Stimulated activated effector memory CD8-positive, alpha-beta T cell treated with anti-CD3 and anti-CD28 coated beads, Interleukin-12 subunit alpha, Interleukin-12 subunit beta, amount 100 ng/mL, for 72 hours (primary cell): ENCODE data around the gene E2F4.

ENCODE experiments used
- ATAC-seq: fragments of 150-1000 bp; cut with Tn5 transposase; 2 replicates; pipeline ENCODE4 v1.10.0; 2021
- DNase-seq, 2 donors: peaks; one replicate each; pipeline ENCODE4 v3.0.0; 2021 to 2022; ENCODE audit warnings: low spot score in 2 of 2
- H3K27ac Mint-ChIP-seq: one replicate; pipeline ENCODE4 v1.8.0; 2022; ENCODE audit warnings: mild to moderate bottlenecking, mixed read lengths
- H3K36me3 Mint-ChIP-seq: one replicate; pipeline ENCODE4 v1.8.0; 2022; ENCODE audit warnings: mild to moderate bottlenecking, mixed read lengths
- H3K4me1 Mint-ChIP-seq: one replicate; pipeline ENCODE4 v1.8.0; 2022; ENCODE audit warnings: mixed read lengths
- H3K4me3 Mint-ChIP-seq: one replicate; pipeline ENCODE4 v1.8.0; 2022; ENCODE audit warnings: mild to moderate bottlenecking, mixed read lengths
- H3K9me3 Mint-ChIP-seq: one replicate; pipeline ENCODE4 v1.8.0; 2022; ENCODE audit warnings: mixed read lengths

Gene E2F4

DNA sequence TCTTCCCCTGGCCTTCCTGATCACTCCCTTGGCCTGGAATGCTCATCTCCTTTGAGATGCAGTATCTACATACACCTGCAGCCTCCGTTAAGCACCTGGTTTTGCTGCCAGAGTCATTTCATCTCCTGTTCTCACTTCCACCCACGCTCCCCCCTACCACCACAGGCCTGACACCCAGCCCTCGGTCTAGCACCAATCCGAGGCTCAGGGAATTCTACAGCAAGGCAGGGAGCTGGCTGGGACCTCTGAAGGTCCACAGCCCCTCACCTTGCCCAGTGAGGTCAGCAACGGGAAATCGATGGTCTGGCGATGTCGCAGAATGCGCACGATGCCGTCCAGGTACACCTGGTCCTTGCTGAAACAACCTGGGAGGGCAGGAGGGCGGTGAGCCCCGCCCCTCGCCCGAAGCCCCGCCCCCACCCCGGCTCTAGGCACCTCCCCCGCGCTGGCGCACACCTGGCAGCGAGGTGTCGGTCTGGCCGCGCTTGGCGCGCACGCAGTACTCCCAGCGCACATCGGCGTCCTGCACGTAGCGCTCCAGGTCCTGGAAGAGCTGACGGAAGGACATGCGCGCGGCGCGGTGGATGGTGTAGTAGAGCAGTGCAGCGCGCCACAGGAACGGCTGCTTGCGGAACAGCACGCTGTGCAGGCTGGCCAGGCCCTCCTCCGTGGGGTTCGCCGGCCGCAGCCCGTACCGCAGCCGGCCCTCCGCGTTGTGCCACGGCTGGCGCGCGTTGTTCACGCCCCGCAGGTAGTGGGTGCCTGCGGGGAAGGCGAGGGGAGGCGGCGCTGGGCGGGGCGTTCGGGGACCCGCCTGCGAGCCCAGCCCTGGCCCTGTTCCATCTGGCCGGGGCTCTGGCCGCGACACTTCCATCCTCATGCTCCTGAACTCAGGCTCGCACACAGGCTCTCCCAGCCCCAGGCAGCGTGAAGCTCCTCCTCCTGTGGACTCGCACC, 13.9 kb upstream of the E2F4 start:
- DNase-seq (no peak), ATAC-seq (peak; percentile 59)
- Mint-ChIP-seq H3K4me1 (peaks cover 62% of the 10 kb centered on the region), H3K4me3 (peak overlapping the region; percentile 95), H3K36me3 (peaks cover 67% of the 10 kb centered on the region), H3K27ac (peak overlapping the region; percentile 24), H3K9me3 (no peaks in the 10 kb centered on the region)

DNA sequence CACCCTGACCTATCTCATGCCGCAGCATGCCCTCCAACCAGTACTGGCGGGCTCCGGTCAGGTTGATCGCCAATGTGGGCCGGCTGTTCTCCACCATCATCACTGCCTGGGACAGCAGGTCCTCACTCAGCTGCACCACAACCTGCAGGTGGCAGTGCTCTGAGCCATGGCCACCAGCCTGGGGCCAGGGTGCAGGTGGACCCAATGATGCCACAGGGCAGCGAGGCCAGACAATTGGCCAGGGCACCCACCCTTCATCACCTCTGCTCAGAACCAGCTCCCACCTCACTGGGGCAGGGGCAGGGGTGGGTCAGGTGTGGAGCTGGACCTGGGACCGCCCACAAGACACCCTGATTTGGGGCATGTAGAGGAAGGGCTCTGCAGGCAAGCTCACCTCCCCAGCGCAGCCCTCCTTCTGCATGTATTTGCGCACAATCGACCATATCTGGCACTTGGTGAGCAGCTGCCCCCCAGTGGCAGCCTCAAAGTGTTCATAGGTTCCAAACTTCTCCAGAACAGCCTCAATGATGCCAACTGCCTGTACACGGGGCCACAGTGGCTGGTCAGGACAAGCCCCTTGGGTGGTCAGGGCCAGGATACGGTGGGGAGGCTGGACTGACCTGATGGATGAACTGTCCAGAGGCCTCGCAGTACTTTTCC, 12.4 kb upstream of the E2F4 start:
- no peak overlapping the region for H3K27ac Mint-ChIP-seq
- H3K4me3 Mint-ChIP-seq: peak overlapping the region; percentile 95
- no peaks in the 10 kb centered on the region for H3K9me3 Mint-ChIP-seq
- DNase-seq (no peak), ATAC-seq (no peak)
- peaks cover 53% of the 10 kb centered on the region for H3K4me1 Mint-ChIP-seq
- peaks cover 52% of the 10 kb centered on the region for H3K36me3 Mint-ChIP-seq

DNA sequence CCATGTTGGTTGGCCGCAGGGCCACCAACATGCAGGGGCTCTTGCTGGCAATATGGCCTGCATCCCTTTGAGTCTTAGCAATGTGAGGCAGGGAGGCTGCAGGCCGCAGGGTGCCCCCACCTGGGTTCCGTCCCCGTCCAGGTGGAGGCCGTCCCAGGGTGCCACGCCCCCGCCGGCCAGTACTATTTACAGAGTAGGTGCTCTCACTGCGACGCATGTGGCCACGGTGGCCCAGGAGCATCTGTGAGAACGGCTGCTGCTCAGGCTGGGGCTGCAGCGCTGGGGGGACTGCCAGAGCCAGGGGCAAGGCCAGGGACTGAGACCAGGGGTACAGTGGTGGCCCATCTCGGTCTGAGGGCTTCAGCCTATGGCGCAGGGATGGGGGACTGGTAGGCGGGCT, 11.8 kb upstream of the E2F4 start:
- ATAC-seq: no peak
- H3K4me3 Mint-ChIP-seq: peak overlapping the region; percentile 95
- H3K27ac Mint-ChIP-seq: no peak overlapping the region
- no peaks in the 10 kb centered on the region for H3K9me3 Mint-ChIP-seq
- H3K4me1 Mint-ChIP-seq: peaks cover 53% of the 10 kb centered on the region
- peaks cover 49% of the 10 kb centered on the region for H3K36me3 Mint-ChIP-seq
- no peak for DNase-seq

GRCh38 chr16:67181346-67181745, 10.6 kb upstream of the E2F4 start:
- DNase-seq: no peak

GRCh38 chr16:67182288-67182687, 9.7 kb upstream of the E2F4 start:
- DNase-seq: no peak
- Mint-ChIP-seq H3K4me1 (peaks cover 39% of the 10 kb centered on the region), H3K4me3 (no peak overlapping the region), H3K36me3 (peaks cover 31% of the 10 kb centered on the region), H3K27ac (no peak overlapping the region), H3K9me3 (no peaks in the 10 kb centered on the region)
- no peak for ATAC-seq

More at GRCh38 chr16:67181346-67181745, 10.6 kb upstream of the E2F4 start:
- peaks cover 47% of the 10 kb centered on the region for H3K4me1 Mint-ChIP-seq
- ATAC-seq: no peak
- no peak overlapping the region for H3K4me3 Mint-ChIP-seq
- H3K9me3 Mint-ChIP-seq: no peaks in the 10 kb centered on the region
- no peak overlapping the region for H3K27ac Mint-ChIP-seq
- peaks cover 41% of the 10 kb centered on the region for H3K36me3 Mint-ChIP-seq

DNA sequence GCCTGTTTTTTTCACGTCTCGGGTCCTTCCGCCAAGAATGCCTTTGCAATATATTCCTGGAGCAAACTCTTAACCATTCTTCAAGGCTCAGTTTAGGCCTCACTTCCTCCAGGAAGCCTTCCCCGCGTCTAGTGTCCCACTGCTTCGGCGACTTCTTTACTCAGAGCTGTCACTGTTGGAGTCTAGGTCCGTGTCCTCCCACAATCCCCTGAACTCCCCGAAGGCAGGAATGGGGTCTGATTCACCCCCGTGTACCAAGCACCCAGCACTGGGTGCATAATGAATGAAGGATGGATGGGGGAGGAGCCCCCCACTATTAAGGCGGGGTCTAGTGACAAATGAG, 8.7 kb upstream of the E2F4 start:
- no peak for DNase-seq
- no peaks in the 10 kb centered on the region for H3K9me3 Mint-ChIP-seq
- peaks cover 29% of the 10 kb centered on the region for H3K4me1 Mint-ChIP-seq
- H3K4me3 Mint-ChIP-seq: no peak overlapping the region
- H3K27ac Mint-ChIP-seq: no peak overlapping the region
- H3K36me3 Mint-ChIP-seq: peaks cover 23% of the 10 kb centered on the region
- no peak for ATAC-seq

GRCh38 chr16:67183627-67184452, 8.1 kb upstream of the E2F4 start, which contains the start of gene MATCAP1:
MATCAP1 (minus strand) TSS chr16:67183963; CDS start chr16:67180610, 3,353 bp downstream.
- DNase-seq (peak; percentile 91 to 97), ATAC-seq (peak; percentile 94)
- H3K4me3 Mint-ChIP-seq: no peak within 1 kb of the TSS
- H3K4me1 Mint-ChIP-seq: peaks cover 24% of the 10 kb centered on the region
- H3K27ac Mint-ChIP-seq: no peak within 1 kb of the TSS
- H3K9me3 Mint-ChIP-seq: no peaks in the 10 kb centered on the region
- peaks cover 17% of the 10 kb centered on the region for H3K36me3 Mint-ChIP-seq

- peaks cover 17% of the 10 kb centered on the region for H3K4me1 Mint-ChIP-seq
- H3K36me3 Mint-ChIP-seq: peaks cover 11% of the 10 kb centered on the region
- H3K9me3 Mint-ChIP-seq: no peaks in the 10 kb centered on the region
- ATAC-seq: peak; percentile 3
- H3K27ac Mint-ChIP-seq: no peak overlapping the region
- no peak for DNase-seq
- no peak overlapping the region for H3K4me3 Mint-ChIP-seq
These were observed 7.4 kb upstream of the E2F4 start for GRCh38 chr16:67184453-67184994.

- DNase-seq (peak; percentile 89 to 95), ATAC-seq (peak; percentile 46)
- Mint-ChIP-seq H3K4me1 (peaks cover 15% of the 10 kb centered on the region), H3K4me3 (no peak overlapping the region), H3K9me3 (no peaks in the 10 kb centered on the region), H3K36me3 (peaks cover 7% of the 10 kb centered on the region), H3K27ac (peak overlapping the region; percentile 52)
These were observed 6.8 kb upstream of the E2F4 start for GRCh38 chr16:67184995-67185650.

DNA sequence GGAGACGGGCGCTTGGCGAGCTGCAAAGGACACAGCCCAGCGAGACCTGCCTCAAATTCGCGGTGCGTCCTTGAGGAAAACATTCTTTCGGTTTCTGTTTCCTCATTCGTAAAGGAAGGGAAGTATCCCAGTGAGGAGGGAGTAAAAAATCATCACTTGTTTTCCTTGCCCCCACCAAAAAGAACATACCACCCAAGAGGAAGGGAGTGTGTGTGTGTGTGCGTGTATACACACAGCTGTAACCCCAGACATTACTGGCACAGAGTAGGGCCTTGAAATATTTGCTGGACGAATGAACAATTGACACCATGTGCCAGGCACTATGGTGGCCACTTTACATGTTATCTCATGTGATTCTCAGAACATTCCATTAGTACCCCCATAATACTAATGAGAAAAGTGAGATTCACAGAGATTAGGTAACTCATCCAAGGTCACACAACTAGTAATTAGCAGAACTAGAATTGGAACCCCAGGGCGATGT, 6.3 kb upstream of the E2F4 start:
- no peak for DNase-seq
- Mint-ChIP-seq H3K27ac (peak overlapping the region; percentile 52), H3K4me3 (no peak overlapping the region), H3K4me1 (peaks cover 15% of the 10 kb centered on the region), H3K9me3 (no peaks in the 10 kb centered on the region), H3K36me3 (peaks cover 7% of the 10 kb centered on the region)
- no peak for ATAC-seq

GRCh38 chr16:67186550-67186950, 5.4 kb upstream of the E2F4 start:
- Mint-ChIP-seq H3K27ac (no peak overlapping the region), H3K9me3 (no peaks in the 10 kb centered on the region), H3K4me1 (peaks cover 20% of the 10 kb centered on the region), H3K36me3 (peaks cover 7% of the 10 kb centered on the region), H3K4me3 (no peak overlapping the region)
- DNase-seq (no peak), ATAC-seq (no peak)

DNA sequence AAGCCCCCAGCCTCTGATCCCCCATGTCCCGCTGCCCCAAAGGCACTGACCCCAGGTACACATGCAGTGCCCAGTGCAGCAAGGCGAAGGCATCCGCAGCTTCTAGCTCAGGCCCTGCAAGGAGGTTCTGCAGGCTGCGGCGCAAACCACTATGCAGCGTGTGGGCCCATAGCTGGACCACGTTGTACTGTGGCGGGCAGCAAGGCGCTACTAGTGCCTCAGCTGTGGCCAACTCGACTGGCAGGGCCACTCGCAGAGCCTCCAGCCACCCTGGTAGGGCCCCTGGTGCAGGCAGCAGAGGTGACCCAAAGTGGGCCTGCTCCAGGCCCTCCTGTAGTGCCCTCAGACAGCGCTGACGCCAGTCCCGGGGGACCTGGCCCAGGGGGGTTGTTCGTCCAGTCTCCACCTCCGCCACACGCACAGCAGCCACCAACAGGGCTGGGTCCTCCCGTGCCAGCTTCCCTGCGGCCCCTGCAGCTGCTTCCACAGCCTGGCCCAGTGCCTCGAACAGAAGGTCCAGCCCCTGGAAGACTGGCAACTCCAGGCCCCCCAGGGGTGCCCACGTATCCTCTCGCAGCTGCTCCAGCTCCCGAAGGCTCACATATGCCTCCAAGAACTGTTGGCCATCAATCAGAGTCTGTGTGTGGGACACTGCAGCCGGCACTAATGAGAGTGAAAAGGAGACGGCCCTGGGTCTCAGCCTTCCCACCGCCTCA, 4.6 kb upstream of the E2F4 start:
- H3K27ac Mint-ChIP-seq: no peak overlapping the region
- no peak for ATAC-seq
- H3K4me1 Mint-ChIP-seq: peaks cover 24% of the 10 kb centered on the region
- no peaks in the 10 kb centered on the region for H3K9me3 Mint-ChIP-seq
- DNase-seq: no peak
- no peak overlapping the region for H3K4me3 Mint-ChIP-seq
- peaks cover 7% of the 10 kb centered on the region for H3K36me3 Mint-ChIP-seq

DNA sequence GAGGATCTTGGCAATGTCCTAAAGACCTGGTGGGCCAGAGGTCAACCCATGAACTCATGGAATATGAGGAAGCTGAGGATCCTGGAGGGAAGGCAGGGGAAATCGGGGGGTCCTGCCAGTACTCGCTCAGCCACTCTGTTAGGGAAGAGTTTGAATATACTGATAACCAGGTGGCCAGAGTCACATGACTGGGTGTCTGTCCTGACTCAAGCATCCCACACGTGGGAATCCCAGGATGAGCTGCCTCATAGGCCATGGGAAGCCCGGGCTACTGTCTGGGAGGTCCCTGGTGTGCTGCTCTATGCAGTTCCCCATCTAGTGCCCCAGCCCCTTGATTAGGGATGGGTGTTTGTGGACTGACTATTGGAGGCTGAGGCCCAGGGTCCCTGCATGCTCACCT, 3.6 kb upstream of the E2F4 start:
- Mint-ChIP-seq H3K4me1 (peaks cover 32% of the 10 kb centered on the region), H3K4me3 (no peak overlapping the region), H3K36me3 (peaks cover 12% of the 10 kb centered on the region), H3K9me3 (no peaks in the 10 kb centered on the region), H3K27ac (no peak overlapping the region)
- no peak for DNase-seq
- no peak for ATAC-seq

DNA sequence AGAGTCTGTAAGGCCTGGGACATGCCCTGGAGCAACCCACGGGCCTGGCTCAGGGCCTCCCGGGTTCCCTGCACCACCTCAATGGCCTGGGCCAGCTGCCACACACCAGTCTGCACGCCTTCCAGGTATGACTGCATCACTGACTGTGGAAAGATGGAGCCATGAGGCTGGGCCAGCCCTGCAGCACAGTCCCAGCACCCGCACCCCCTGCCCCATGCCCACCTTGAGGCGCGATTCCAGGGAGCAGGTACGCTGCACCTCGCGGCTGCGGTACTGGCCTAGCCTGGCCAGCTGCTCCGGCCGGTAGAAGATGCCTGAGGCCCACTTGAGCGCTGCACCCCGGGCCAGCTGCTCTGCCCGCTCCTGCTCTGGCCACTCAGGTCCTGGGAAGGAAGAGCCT, 3.2 kb upstream of the E2F4 start:
- no peak for ATAC-seq
- no peak for DNase-seq
- Mint-ChIP-seq H3K9me3 (no peaks in the 10 kb centered on the region), H3K4me3 (no peak overlapping the region), H3K4me1 (peaks cover 37% of the 10 kb centered on the region), H3K27ac (no peak overlapping the region), H3K36me3 (peaks cover 17% of the 10 kb centered on the region)
